Upper lobe of left lung (tissue), 6 donors: ENCODE data around the gene ZC3H18. TPM values are rescaled to one million over a fixed set of nuclear protein-coding genes. Genes with fewer than 3 reads are reported as not detected.

Experiments
- ATAC-seq, 2 donors: fragments of 200-7000 bp; cut with Tn5 transposase; one replicate each; pipeline ENCODE4 v1.9.1; 2022; ENCODE audit warnings: mild to moderate bottlenecking in 2 of 2, moderate library complexity in 2 of 2; ENCODE audit not compliant: low FRiP score in 2 of 2
- DNase-seq, 2 donors: peaks; one replicate each; pipeline ENCODE4 v3.0.0-alpha.2; 2019 to 2020
- H3K27ac ChIP-seq, 4 donors: fragments of 200-600 bp; sonication (generic); one replicate each; pipeline ENCODE4 v1.5.1; 2016 to 2019
- H3K27me3 ChIP-seq, 4 donors: fragments of 200-600 bp; sonication (generic); one replicate each; pipeline ENCODE4 v1.5.1; 2017 to 2019
- H3K36me3 ChIP-seq, 4 donors: fragments of 200-600 bp; sonication (generic); one replicate each; pipeline ENCODE4 v1.5.1; 2016 to 2019
- H3K4me1 ChIP-seq, 4 donors: fragments of 200-600 bp; sonication (generic); one replicate each; pipeline ENCODE4 v1.5.1; 2018 to 2019
- H3K4me3 ChIP-seq, 4 donors: fragments of 200-600 bp; sonication (generic); one replicate each; pipeline ENCODE4 v1.5.1; 2017 to 2019; ENCODE audit warnings: mild to moderate bottlenecking in 2 of 4, moderate library complexity in 1 of 4
- H3K9me3 ChIP-seq, 4 donors: fragments of 200-600 bp; sonication (generic); one replicate each; pipeline ENCODE4 v1.5.1; 2018 to 2019
- CTCF ChIP-seq, 6 experiments: fragments of 450-650 bp in 4 of 6; fragments of 200-600 bp in 2 of 6; sonication (generic) in 2 of 6; IDR thresholded peaks; one replicate each; pipeline ENCODE4 v1.5.1; 2016 to 2019; ENCODE audit warnings: antibody characterized with exemption in 6 of 6
- EP300 ChIP-seq, 4 donors: sonication (generic); formaldehyde crosslinking; IDR thresholded peaks; one replicate each; pipeline ENCODE4 v1.5.1; 2017; ENCODE audit warnings: antibody characterized with exemption in 4 of 4, control low read depth in 2 of 4
- POLR2A ChIP-seq, 4 donors: fragments of 450-650 bp; IDR thresholded peaks; one replicate each; pipeline ENCODE4 v1.5.1; 2016 to 2017; ENCODE audit warnings: antibody characterized with exemption in 4 of 4, mild to moderate bottlenecking in 2 of 4
- POLR2AphosphoS5 ChIP-seq, 2 donors: sonication (generic); formaldehyde crosslinking; IDR thresholded peaks; one replicate each; pipeline ENCODE4 v1.5.1; 2017; ENCODE audit warnings: antibody characterized with exemption in 2 of 2
- WGBS, 2 donors: methylation state at CpG; one replicate each; pipeline ENCODE4 v1.1.5; 2017 to 2018; 5-methylcytosine and 5-hydroxymethylcytosine counted together
- total RNA-seq, 6 donors: library from RNA; depleted of rRNA in 4 of 6; stranded (reverse); fragments of >200 nt in 4 of 6; gene quantifications; one replicate each; pipeline versions ENCODE4 v1.1.0 to v1.2.1, GENCODE V29; 2016 to 2021
- donor health status: DM: no; HTN: no; CAD: no; lungs with moderate emphysema.
- donor health status: DM: no; HTN: yes; CAD: no; lungs with severe emphysema.

The ZC3H18 gene
- total RNA-seq, 6 donors from 2014 or later: 22.0 to 74.4 (median 45.5) TPM

DNA sequence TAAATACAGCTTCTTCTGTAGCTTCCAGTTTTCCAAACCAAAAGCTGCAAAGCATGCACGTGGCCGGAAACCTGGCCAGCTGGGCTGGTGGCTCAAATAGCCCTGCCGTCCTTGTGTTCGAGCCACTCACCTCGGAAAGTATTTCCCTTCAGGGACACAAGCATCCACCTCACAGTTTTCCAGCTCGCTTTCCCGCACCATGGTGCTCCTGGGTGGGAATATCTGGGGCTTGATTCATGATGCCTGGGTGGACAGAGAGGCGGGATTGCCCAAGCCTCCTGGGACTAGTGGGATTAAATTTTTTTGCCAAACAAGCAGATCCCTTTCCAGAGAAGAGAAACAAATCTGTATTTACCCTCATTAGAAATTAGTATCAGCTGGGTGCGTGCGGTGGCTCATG, 99.8 kb downstream of the ZC3H18 start:
- Histone ChIP-seq H3K36me3 (no peaks in the 10 kb centered on the region), H3K4me1 (peaks cover 0 to 3% (median 0%) of the 10 kb centered on the region in 4 donors), H3K4me3 (no peak overlapping the region), H3K27ac (no peak overlapping the region), H3K27me3 (no peaks in the 10 kb centered on the region), H3K9me3 (no peaks in the 10 kb centered on the region)
- TF ChIP-seq CTCF (IDR thresholded peaks at IDR 0.05): no peak
- ATAC-seq (peak in 1 of 2 donors; percentile 28), DNase-seq (no peak)
- 93% methylated on average over 10 of the region's 10 CpGs for WGBS, 2 donors

- WGBS, 2 donors: 96 to 97% methylated on average over 15 to 23 of the region's 23 CpGs
Observed at GRCh38 chr16:88671806-88672205, 101.6 kb downstream of the ZC3H18 start.

DNA sequence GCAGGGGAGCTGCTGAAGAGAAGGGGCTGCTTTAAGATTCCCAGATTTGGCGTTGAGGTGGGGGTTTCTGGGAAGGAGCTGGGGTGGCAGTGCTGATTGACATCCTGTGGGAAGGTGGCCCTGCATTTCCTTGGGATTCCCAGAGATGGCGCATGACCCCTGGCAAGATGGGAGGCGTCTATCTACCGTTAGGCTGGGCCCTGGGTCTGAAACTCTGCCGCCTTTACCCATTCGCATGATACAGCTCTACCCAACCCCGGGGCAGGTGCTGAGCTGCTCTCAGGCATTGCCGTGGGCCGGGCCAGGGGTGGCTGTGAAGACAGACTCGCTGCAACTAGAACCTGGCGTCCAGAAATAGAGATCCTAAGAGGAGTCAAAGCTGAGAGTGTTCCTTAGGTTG, 102.6 kb downstream of the ZC3H18 start:
- DNase-seq: no peak
- H3K27ac ChIP-seq: no peak overlapping the region
- peaks cover 0 to 2% (median 0%) of the 10 kb centered on the region in 4 donors for H3K36me3 ChIP-seq
- H3K9me3 ChIP-seq: no peaks in the 10 kb centered on the region
- 60 to 80% methylated on average over 10 to 11 of the region's 11 CpGs for WGBS, 2 donors
- TF ChIP-seq EP300 (IDR thresholded peaks at IDR 0.05): no peak
- peak in 1 of 6 experiments; percentile 14 for TF ChIP-seq CTCF (IDR thresholded peaks at IDR 0.05)
- no peak for TF ChIP-seq POLR2A (IDR thresholded peaks at IDR 0.05)
- TF ChIP-seq POLR2AphosphoS5 (IDR thresholded peaks at IDR 0.05): no peak
- no peak for ATAC-seq
- no peak overlapping the region for H3K4me3 ChIP-seq
- no peaks in the 10 kb centered on the region for H3K27me3 ChIP-seq
- no peaks in the 10 kb centered on the region for H3K4me1 ChIP-seq

More at GRCh38 chr16:88671806-88672205, 101.6 kb downstream of the ZC3H18 start:
- Histone ChIP-seq H3K9me3 (no peaks in the 10 kb centered on the region), H3K36me3 (no peaks in the 10 kb centered on the region), H3K4me3 (no peak overlapping the region), H3K27me3 (no peaks in the 10 kb centered on the region), H3K4me1 (no peaks in the 10 kb centered on the region), H3K27ac (no peak overlapping the region)
- TF ChIP-seq CTCF (IDR thresholded peaks at IDR 0.05) (no peak), POLR2AphosphoS5 (IDR thresholded peaks at IDR 0.05) (no peak), POLR2A (IDR thresholded peaks at IDR 0.05) (no peak), EP300 (IDR thresholded peaks at IDR 0.05) (no peak)
- ATAC-seq (no peak), DNase-seq (peak in 1 of 2 donors; percentile 74)

- Histone ChIP-seq H3K9me3 (no peaks in the 10 kb centered on the region), H3K4me3 (no peak overlapping the region), H3K27me3 (peaks cover 0 to 7% (median 0%) of the 10 kb centered on the region in 4 donors), H3K27ac (no peak overlapping the region), H3K4me1 (no peaks in the 10 kb centered on the region), H3K36me3 (peaks cover 0 to 3% (median 0%) of the 10 kb centered on the region in 4 donors)
- TF ChIP-seq CTCF (IDR thresholded peaks at IDR 0.05) (no peak), EP300 (IDR thresholded peaks at IDR 0.05) (no peak), POLR2A (IDR thresholded peaks at IDR 0.05) (no peak), POLR2AphosphoS5 (IDR thresholded peaks at IDR 0.05) (no peak)
- DNase-seq: no peak
- WGBS, 2 donors: 93 to 94% methylated on average over 9 to 19 of the region's 19 CpGs
- ATAC-seq: no peak
Observed at GRCh38 chr16:88673716-88674379, 103.6 kb downstream of the ZC3H18 start.
